SK-N-SH treated with all-trans-retinoic acid at 6 μM for 48 hours (cell line): ENCODE data around the gene TBCD.

Experiments used
- ATAC-seq: fragments of 200-7000 bp; cut with Tn5 transposase; 3 replicates; pipeline ENCODE4 v1.9.1; 2020; ENCODE audit warnings: mild to moderate bottlenecking, moderate library complexity
- ARNTL ChIP-seq: fragments of 450-650 bp; formaldehyde crosslinking; IDR thresholded peaks from 2 replicates; pipeline ENCODE4 v1.5.0; 2020; ENCODE audit warnings: low read depth, mild to moderate bottlenecking, moderate library complexity, borderline replicate concordance
- BACH2 ChIP-seq: fragments of 250-450 bp; sonication (Bioruptor Pico); IDR thresholded peaks from 2 replicates; pipeline ENCODE4 v1.9.0; 2021; ENCODE audit warnings: mild to moderate bottlenecking, borderline replicate concordance
- CSDC2 ChIP-seq: fragments of 250-450 bp; sonication (Bioruptor Pico); IDR thresholded peaks from 2 replicates; pipeline ENCODE4 v1.5.0; 2020; ENCODE audit warnings: mild to moderate bottlenecking, moderate library complexity
- CSRNP3 ChIP-seq: fragments of 250-450 bp; sonication (Bioruptor Pico); IDR thresholded peaks from 2 replicates; pipeline ENCODE4 v1.5.1; 2021; ENCODE audit warnings: mild to moderate bottlenecking, moderate library complexity
- ESRRG ChIP-seq: fragments of 250-450 bp; sonication (Bioruptor Pico); IDR thresholded peaks from 2 replicates; pipeline ENCODE4 v1.6.1; 2021; ENCODE audit warnings: mild to moderate bottlenecking
- GLIS3 ChIP-seq: fragments of 250-450 bp; sonication (Bioruptor Pico); IDR thresholded peaks from 2 replicates; pipeline ENCODE4 v1.5.0; 2020; ENCODE audit warnings: mild to moderate bottlenecking, moderate library complexity
- ISL1 ChIP-seq: fragments of 250-450 bp; sonication (Bioruptor Pico); IDR thresholded peaks from 2 replicates; pipeline ENCODE4 v2.1.2; 2022; ENCODE audit warnings: mild to moderate bottlenecking, moderate library complexity
- OSR1 ChIP-seq: fragments of 250-450 bp; sonication (Bioruptor Pico); IDR thresholded peaks from 2 replicates; pipeline ENCODE4 v1.8.0; 2022; ENCODE audit warnings: moderate library complexity, mild to moderate bottlenecking, inconsistent platforms
- PATZ1 ChIP-seq: fragments of 250-450 bp; sonication (Bioruptor Pico); IDR thresholded peaks from 2 replicates; pipeline ENCODE4 v1.8.0; 2020; ENCODE audit warnings: mild to moderate bottlenecking, moderate library complexity, borderline replicate concordance
- PPARA ChIP-seq: fragments of 250-450 bp; sonication (Bioruptor Pico); IDR thresholded peaks from 2 replicates; pipeline ENCODE4 v1.5.0; 2020; ENCODE audit warnings: mild to moderate bottlenecking, borderline replicate concordance
- RARB ChIP-seq: fragments of 250-450 bp; sonication (Bioruptor Pico); IDR thresholded peaks from 2 replicates; pipeline ENCODE4 v1.8.0; 2021; ENCODE audit warnings: mild to moderate bottlenecking, moderate library complexity
- SNAI2 ChIP-seq: fragments of 250-450 bp; sonication (Bioruptor Pico); IDR thresholded peaks from 2 replicates; pipeline ENCODE4 v1.5.0; 2020; ENCODE audit warnings: mild to moderate bottlenecking, moderate library complexity
- TCF4 ChIP-seq: fragments of 250-450 bp; sonication (Bioruptor Pico); IDR thresholded peaks from 2 replicates; pipeline ENCODE4 v1.8.0; 2021; ENCODE audit warnings: mild to moderate bottlenecking, moderate library complexity, borderline replicate concordance
- TOX ChIP-seq: fragments of 250-450 bp; sonication (Bioruptor Pico); IDR thresholded peaks from 2 replicates; pipeline ENCODE4 v1.8.0; 2021; ENCODE audit warnings: mild to moderate bottlenecking, moderate library complexity, borderline replicate concordance
- TSHZ2 ChIP-seq: fragments of 250-450 bp; sonication (Bioruptor Pico); IDR thresholded peaks from 2 replicates; pipeline ENCODE4 v1.5.0; 2020; ENCODE audit warnings: mild to moderate bottlenecking, moderate library complexity
- ZC3H10 ChIP-seq: fragments of 250-450 bp; sonication (Bioruptor Pico); IDR thresholded peaks from 2 replicates; pipeline ENCODE4 v1.5.1; 2021; ENCODE audit warnings: mild to moderate bottlenecking, moderate library complexity
- ZFP3 ChIP-seq: fragments of 250-450 bp; sonication (Bioruptor Pico); IDR thresholded peaks from 2 replicates; pipeline ENCODE4 v1.5.0; 2020; ENCODE audit warnings: mild to moderate bottlenecking, moderate library complexity
- ZFP30 ChIP-seq: fragments of 450-650 bp; formaldehyde crosslinking; IDR thresholded peaks from 2 replicates; pipeline ENCODE4 v1.5.0; 2022; ENCODE audit warnings: mild to moderate bottlenecking, moderate library complexity
- ZNF565 ChIP-seq: fragments of 450-650 bp; formaldehyde crosslinking; conservative IDR thresholded peaks from 2 replicates; pipeline ENCODE4 v1.5.0; 2020; ENCODE audit warnings: low read depth, mild to moderate bottlenecking, moderate library complexity
- TF ChIP-seq, protein P1 (sequence below): fragments of 250-450 bp; sonication (Bioruptor Pico); IDR thresholded peaks from 2 replicates; pipeline ENCODE4 v1.5.1; 2020; ENCODE audit warnings: low read depth, mild to moderate bottlenecking, moderate library complexity
- TF ChIP-seq, protein P2 (sequence below): fragments of 250-450 bp; sonication (Bioruptor Pico); IDR thresholded peaks from 2 replicates; pipeline ENCODE4 v1.8.0; 2021; ENCODE audit warnings: low read depth, mild to moderate bottlenecking, moderate library complexity, borderline replicate concordance

Gene TBCD

DNA sequence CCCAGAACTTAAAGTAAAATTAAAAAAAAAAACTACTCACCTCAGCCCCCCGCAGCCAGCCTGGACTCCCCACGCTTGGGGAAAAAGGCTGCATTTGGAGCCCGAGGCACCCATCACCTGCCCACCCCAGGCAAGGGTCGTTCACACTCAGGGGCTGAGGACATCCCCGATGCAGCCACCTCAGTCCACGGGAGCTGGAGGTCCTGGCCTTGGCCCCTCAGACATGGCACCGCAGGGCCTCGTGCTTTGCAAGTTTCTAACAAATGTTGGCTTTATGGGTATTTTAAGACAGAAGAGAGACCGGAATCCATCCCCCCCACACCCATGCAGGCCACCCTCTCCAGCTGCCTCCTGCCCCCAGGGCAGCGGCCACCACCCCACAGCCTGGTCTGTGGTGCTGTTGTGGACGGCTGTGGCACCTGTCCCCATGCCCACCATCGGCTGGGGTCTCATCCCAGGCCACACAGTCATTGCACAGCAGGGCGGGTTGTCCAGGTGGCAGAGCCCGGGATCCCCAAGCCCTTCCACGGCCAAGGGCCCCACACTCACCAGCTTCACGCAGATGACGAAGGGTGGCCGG is 204.4 kb downstream of the TBCD start:
- TF ChIP-seq ARNTL (no peak), ZFP30 (CRISPR knock-in tag) (no peak), ZNF565 (CRISPR knock-in tag) (no peak), ZC3H10 (CRISPR knock-in tag) (no peak)
- no peak for ATAC-seq

DNA sequence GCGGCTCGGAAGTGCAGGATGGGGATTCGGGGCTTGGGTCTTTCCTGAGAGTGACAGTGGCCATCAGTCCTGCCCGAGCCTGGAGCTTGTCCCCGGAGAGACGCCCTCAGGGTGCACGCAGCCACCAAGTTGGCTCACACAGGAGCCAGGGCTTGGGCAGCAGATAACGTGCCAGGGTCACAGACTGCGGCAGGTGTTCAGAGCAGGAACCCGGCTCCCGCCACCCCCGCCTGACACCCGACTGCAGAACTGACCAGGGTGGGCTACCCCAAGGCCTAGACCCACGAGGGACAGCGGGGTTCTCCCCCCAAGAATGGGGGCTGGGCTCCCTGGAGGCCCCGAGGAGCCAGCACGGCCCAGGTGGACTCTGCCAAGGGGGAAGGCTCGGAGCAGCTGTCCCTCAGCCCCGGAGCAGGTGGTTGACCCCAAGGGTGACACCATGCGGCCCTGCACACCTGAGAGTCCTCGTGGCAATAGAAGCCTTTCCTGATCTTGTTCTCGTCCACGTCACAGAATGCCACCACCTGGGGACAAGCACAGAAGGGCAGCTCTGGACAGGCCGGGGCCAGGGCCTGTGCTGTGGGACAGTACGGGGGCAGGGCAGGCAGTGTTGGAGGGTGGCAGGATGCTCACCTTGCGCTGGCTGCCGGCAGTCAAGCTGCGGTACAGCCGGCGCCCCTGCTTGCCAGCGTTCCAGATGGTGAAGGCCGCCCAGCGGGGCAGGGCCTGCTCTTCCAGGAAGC is 205.0 kb downstream of the TBCD start:
- TF ChIP-seq BACH2 (CRISPR knock-in tag) (no peak), GLIS3 (CRISPR knock-in tag) (no peak), CSRNP3 (CRISPR knock-in tag) (no peak), OSR1 (CRISPR knock-in tag) (no peak), ESRRG (no peak), CSDC2 (CRISPR knock-in tag) (no peak), TOX (CRISPR knock-in tag) (no peak), ISL1 (CRISPR knock-in tag) (no peak), SNAI2 (no peak)
- TF ChIP-seq, protein P1, sequence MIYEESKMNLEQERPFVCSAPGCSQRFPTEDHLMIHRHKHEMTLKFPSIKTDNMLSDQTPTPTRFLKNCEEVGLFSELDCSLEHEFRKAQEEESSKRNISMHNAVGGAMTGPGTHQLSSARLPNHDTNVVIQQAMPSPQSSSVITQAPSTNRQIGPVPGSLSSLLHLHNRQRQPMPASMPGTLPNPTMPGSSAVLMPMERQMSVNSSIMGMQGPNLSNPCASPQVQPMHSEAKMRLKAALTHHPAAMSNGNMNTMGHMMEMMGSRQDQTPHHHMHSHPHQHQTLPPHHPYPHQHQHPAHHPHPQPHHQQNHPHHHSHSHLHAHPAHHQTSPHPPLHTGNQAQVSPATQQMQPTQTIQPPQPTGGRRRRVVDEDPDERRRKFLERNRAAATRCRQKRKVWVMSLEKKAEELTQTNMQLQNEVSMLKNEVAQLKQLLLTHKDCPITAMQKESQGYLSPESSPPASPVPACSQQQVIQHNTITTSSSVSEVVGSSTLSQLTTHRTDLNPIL (CRISPR knock-in tag) = no peak
- ATAC-seq = peak; percentile 24; the same call in 2 of the 3 replicates

GRCh38 chr17:82957469-82957795 is 205.6 kb downstream of the TBCD start:
- TF ChIP-seq ZFP30 (CRISPR knock-in tag) (no peak), PPARA (no peak), ZFP3 (CRISPR knock-in tag) (no peak), PATZ1 (CRISPR knock-in tag) (no peak), CSRNP3 (CRISPR knock-in tag) (no peak), ESRRG (no peak), TOX (CRISPR knock-in tag) (no peak), ZNF565 (CRISPR knock-in tag) (no peak), TCF4 (CRISPR knock-in tag) (no peak), CSDC2 (CRISPR knock-in tag) (no peak), SNAI2 (no peak), BACH2 (CRISPR knock-in tag) (no peak), OSR1 (CRISPR knock-in tag) (no peak), GLIS3 (CRISPR knock-in tag) (no peak), ARNTL (no peak), TSHZ2 (CRISPR knock-in tag) (no peak), RARB (no peak)
- TF ChIP-seq, protein P1 (CRISPR knock-in tag) = no peak
- TF ChIP-seq, protein P2, sequence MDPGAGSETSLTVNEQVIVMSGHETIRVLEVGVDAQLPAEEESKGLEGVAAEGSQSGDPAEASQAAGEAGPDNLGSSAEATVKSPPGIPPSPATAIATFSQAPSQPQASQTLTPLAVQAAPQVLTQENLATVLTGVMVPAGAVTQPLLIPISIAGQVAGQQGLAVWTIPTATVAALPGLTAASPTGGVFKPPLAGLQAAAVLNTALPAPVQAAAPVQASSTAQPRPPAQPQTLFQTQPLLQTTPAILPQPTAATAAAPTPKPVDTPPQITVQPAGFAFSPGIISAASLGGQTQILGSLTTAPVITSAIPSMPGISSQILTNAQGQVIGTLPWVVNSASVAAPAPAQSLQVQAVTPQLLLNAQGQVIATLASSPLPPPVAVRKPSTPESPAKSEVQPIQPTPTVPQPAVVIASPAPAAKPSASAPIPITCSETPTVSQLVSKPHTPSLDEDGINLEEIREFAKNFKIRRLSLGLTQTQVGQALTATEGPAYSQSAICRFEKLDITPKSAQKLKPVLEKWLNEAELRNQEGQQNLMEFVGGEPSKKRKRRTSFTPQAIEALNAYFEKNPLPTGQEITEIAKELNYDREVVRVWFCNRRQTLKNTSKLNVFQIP (CRISPR knock-in tag) = no peak
- no peak; the same call in 2 of the 3 replicates for ATAC-seq
